DOHH2 (cell line): ENCODE measurements around the gene RC3H2.

Experiments
- CTCF ChIP-seq: fragments of 200-600 bp; sonication (generic); IDR thresholded peaks from one replicate; pipeline ENCODE4 v1.5.1; 2014; ENCODE audit warnings: antibody characterized with exemption, mild to moderate bottlenecking, low read depth, low read length; ENCODE audit not compliant: poor library complexity, severe bottlenecking
- EZH2phosphoT487 ChIP-seq: fragments of 200-600 bp; sonication (generic); IDR thresholded peaks from 2 replicates; pipeline ENCODE4 v1.6.1; 2017; ENCODE audit warnings: borderline replicate concordance, mild to moderate bottlenecking, antibody characterized with exemption, low read length, moderate library complexity, mixed read lengths

GRCh38 chr9:122904466-122904822 lies 715 bp downstream of the RC3H2 start:
- TF ChIP-seq CTCF (no peak), EZH2phosphoT487 (no peak)
